Measurements from ENCODE around the gene QPRT.
A peak's percentile ranks its signal among the peaks of the same experiment; 100 is the strongest.
"Not testable (repeated sequence)": the region's sequence is repeated elsewhere in the genome, so short reads cannot be mapped to it uniquely, and the experiment has no call there.

Gene QPRT

DNA sequence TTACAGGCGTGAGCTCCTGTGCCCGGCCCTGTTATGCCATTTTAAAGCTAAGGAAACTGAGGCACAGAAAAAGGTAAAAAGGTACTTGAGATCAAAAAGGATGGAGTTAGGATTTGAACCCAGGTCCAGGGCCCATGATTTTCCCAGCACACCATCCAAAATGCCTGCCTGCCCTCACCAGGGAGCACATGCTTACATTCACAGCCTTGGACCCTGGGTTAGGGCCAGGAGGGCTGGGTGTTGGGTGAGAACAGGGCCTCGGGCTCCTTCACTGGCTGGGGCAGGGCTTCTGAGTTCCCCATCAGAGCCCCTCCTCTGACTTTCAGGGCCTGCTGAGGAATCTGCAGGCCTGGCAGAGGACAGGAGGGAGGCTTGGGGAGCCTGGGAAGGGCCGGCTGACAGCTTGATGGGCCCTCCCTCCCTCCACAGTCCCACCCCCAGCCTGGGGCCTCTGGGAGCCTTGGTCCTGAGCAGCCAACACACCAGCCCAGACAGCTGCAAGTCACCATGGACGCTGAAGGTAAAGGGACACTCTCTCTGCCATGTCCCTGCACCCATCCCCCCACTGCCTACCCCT is at the start of gene QPRT:
TSS of gene QPRT (plus strand) at position 490 of the 577 bp plus-strand sequence. CDS start at position 508, 18 bp downstream.
- DNase-seq (ENCODE audit: low spot score in 2 of 2) (no peak), ATAC-seq (replicated peaks; ENCODE audit: extremely low read depth, poor library complexity, severe bottlenecking) (no peak)
- Mint-ChIP-seq H3K27ac (ENCODE audit: low read depth) (peak within 1 kb of the TSS; percentile 0), H3K4me1 (peaks cover 23% of the 10 kb centered on the region), H3K36me3 (ENCODE audit: insufficient read depth) (peaks cover 2% of the 10 kb centered on the region), H3K27me3 (no peaks in the 10 kb centered on the region), H3K9me3 (no peaks in the 10 kb centered on the region), H3K4me3 (peak within 1 kb of the TSS; percentile 59)

DNA sequence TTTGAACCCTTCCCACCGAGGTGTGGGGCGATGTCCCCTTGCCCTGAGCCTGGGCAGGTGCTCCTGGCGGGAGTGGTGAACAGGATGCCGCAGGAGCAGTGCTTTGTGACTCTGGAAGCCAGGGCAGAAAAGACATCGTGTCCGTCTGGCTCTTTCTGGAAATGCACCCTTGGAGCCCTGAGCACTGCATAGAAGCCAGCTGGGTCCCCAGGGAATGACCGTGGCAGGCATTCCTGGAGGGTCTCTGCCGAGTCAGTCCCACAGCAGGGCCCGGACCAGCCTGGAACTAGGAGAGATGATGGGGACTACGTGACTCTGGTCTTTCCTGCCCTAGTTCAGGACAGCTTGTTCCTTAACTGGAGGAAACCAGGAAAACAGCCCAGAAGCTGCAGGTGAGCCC is 49.7 kb upstream of the QPRT start:
- H3K36me3 Mint-ChIP-seq (ENCODE audit: insufficient read depth); ATAC-seq (replicated peaks; ENCODE audit: extremely low read depth, poor library complexity, severe bottlenecking); H3K4me1 Mint-ChIP-seq; H3K27ac Mint-ChIP-seq (ENCODE audit: low read depth); H3K9me3 Mint-ChIP-seq; H3K4me3 Mint-ChIP-seq; DNase-seq (ENCODE audit: low spot score in 2 of 2); H3K27me3 Mint-ChIP-seq: not testable (repeated sequence)

DNA sequence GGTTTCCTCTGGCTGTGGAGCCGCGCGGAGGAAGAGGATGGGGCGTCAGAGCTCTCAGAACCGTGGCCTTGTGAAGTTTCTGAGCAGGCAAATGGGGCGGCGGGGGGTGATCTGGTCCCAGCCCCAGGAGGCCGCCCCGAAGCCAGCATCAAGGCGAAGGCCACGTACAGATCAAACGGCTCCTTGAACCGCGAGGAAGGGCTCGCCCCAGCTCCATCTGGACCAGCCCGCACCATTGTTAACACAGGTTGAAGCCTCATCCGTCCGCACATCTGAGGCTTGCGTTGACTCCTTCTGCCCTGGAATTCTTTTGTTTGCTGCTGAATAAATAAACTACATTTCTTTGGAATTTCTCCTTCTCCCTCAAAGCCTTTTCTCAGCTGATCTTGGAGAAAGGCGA is 47.3 kb upstream of the QPRT start:
- not testable (repeated sequence) for H3K27ac Mint-ChIP-seq (ENCODE audit: low read depth); H3K4me1 Mint-ChIP-seq; DNase-seq (ENCODE audit: low spot score in 2 of 2); ATAC-seq (replicated peaks; ENCODE audit: extremely low read depth, poor library complexity, severe bottlenecking); H3K27me3 Mint-ChIP-seq; H3K4me3 Mint-ChIP-seq; H3K36me3 Mint-ChIP-seq (ENCODE audit: insufficient read depth); H3K9me3 Mint-ChIP-seq

DNA sequence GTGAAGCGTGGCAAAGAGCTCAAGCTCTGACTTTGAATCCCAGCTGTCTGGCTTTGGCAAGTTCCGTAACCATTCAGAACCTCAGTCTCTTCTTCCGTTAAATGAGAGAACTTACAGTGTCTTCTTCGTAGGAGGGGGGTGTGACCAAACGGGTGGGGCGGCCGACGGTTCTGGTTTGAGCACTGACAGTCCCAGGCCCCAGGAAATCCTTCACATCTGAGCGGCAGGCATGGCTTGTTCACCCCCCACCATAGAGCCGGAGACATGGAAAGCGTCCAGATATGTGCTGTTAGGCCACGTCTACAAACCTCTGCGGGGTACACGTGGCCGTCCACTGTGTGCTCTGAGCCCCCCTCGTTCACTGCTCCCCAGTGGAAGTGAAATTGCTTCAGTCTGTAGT is 43.1 kb upstream of the QPRT start:
- H3K36me3 Mint-ChIP-seq (ENCODE audit: insufficient read depth); DNase-seq (ENCODE audit: low spot score in 2 of 2); H3K9me3 Mint-ChIP-seq; H3K27me3 Mint-ChIP-seq; H3K27ac Mint-ChIP-seq (ENCODE audit: low read depth); H3K4me3 Mint-ChIP-seq; ATAC-seq (replicated peaks; ENCODE audit: extremely low read depth, poor library complexity, severe bottlenecking); H3K4me1 Mint-ChIP-seq: not testable (repeated sequence)

DNA sequence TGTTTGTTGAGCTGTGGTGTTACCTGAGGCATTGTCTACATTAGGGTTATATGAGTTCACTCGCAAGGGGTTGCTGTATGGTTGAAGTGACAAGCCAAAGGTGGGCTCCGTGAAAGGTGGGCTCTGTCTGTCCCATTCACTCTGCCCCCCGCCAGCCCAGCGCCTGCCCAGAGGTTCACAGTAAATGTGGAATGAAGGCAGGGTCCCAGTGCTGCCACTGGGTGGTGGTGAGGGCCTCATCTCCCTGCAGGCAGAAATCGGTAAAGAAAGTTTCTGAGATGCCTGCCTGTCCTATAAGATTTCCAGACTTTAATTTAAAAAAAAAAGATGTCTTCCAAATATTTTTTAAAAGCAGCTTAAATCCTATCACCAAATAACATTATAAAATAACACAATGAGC is 42.6 kb upstream of the QPRT start:
- H3K27ac Mint-ChIP-seq (ENCODE audit: low read depth); H3K4me3 Mint-ChIP-seq; ATAC-seq (replicated peaks; ENCODE audit: extremely low read depth, poor library complexity, severe bottlenecking); DNase-seq (ENCODE audit: low spot score in 2 of 2); H3K36me3 Mint-ChIP-seq (ENCODE audit: insufficient read depth); H3K27me3 Mint-ChIP-seq; H3K9me3 Mint-ChIP-seq: not testable (repeated sequence)
- H3K4me1 Mint-ChIP-seq = peaks cover 13% of the 10 kb centered on the region

DNA sequence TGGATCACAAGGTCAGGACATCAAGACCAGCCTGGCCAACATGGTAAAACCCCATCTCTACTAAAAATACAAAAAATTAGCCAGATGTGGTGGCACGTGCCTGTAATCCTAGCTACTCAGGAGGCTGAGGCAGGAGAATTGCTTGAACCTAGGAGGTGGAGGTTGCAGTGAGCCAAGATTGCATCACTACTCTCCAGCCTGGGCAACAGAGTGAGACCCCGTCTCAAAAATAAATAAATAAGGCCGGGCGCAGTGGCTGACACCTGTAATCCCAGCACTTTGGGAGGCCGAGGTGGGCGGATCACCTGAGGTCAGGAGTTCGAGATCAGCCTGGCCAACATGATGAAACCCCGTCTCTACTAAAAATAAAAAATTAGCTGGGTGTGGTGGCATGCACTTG is 40.2 kb upstream of the QPRT start:
- H3K4me3 Mint-ChIP-seq; H3K36me3 Mint-ChIP-seq (ENCODE audit: insufficient read depth); DNase-seq (ENCODE audit: low spot score in 2 of 2); H3K27ac Mint-ChIP-seq (ENCODE audit: low read depth); H3K27me3 Mint-ChIP-seq; H3K9me3 Mint-ChIP-seq; ATAC-seq (replicated peaks; ENCODE audit: extremely low read depth, poor library complexity, severe bottlenecking): not testable (repeated sequence)
- peaks cover 19% of the 10 kb centered on the region for H3K4me1 Mint-ChIP-seq

DNA sequence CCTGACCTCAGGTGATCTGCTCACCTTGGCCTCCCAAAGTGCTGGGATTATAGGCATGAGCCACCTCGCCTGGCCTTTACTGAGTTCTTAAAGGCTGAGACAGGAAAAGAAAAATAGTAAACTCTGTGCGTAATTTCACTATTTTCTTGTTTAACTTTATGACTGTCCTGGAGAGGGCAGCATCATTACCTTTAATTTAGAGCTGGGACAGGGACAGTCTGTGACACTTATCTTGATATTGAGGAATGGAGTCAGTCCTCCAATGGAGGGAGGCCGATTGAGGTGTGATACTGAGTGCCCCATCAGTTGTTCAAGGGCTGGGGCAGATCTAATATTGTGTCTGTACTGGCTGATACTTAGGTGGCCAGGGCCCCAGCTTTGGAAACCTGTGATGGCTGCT is 37.4 kb upstream of the QPRT start:
- Mint-ChIP-seq H3K4me3 (peak overlapping the region; percentile 66), H3K36me3 (ENCODE audit: insufficient read depth) (peaks cover 7% of the 10 kb centered on the region), H3K27ac (ENCODE audit: low read depth) (peak overlapping the region; percentile 92), H3K4me1 (peaks cover 29% of the 10 kb centered on the region), H3K27me3 (no peaks in the 10 kb centered on the region), H3K9me3 (no peaks in the 10 kb centered on the region)
- no peak for DNase-seq (ENCODE audit: low spot score in 2 of 2)
- ATAC-seq (replicated peaks; ENCODE audit: extremely low read depth, poor library complexity, severe bottlenecking) = peak; percentile 40

DNA sequence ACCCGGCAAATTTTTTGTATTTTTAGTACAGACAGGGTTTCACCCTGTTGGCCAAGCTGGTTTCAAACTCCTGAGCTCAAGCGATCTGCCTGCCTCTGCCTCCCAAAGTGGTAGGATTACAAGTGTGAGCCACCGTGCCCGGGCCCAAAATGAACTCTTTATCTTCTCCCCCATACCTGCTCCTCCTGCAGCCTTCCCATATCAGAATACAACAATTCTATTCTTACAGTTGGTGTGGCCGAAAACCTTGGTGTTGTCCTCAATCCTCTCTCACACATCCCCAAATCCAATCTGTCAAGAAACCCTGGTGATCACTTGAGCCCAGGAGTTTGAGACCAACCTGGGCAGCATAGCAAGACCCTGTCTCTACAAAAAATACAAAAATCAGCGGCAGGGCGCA is 35.4 kb upstream of the QPRT start:
- no peak overlapping the region for H3K27ac Mint-ChIP-seq (ENCODE audit: low read depth)

DNA sequence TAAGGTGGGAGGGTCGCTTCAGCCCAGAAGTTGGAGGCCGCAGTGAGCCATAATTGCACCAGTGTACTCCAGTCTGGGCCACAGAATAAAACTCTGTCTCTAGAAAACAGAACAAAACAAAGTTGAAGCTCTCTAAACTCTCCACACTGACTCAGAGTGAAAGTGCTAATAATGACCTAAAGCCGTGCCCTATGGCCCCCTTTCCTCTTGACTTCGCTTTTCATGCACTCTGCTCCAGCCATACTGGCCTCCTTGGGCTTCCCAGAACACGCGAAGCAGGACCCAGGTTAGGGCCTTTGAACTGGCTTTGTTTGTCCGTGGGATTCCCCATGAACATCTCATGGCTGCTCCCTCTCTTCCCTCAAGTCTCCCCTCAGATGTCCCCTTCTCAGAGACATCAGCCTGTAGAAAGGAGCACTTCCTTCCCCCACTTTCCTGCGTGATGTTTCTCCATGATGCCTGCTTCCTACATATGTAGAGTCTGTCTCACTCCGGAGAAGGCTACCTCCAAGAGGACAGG is 34.6 kb upstream of the QPRT start:
- peaks cover 29% of the 10 kb centered on the region for H3K4me1 Mint-ChIP-seq
- no peak overlapping the region for H3K4me3 Mint-ChIP-seq
- peaks cover 7% of the 10 kb centered on the region for H3K36me3 Mint-ChIP-seq (ENCODE audit: insufficient read depth)
- H3K27ac Mint-ChIP-seq (ENCODE audit: low read depth) = no peak overlapping the region
- H3K27me3 Mint-ChIP-seq = no peaks in the 10 kb centered on the region
- ATAC-seq (replicated peaks; ENCODE audit: extremely low read depth, poor library complexity, severe bottlenecking) (no peak), DNase-seq (ENCODE audit: low spot score in 2 of 2) (no peak)
- no peaks in the 10 kb centered on the region for H3K9me3 Mint-ChIP-seq

More for the DNA sequence above, 35.4 kb upstream of the QPRT start:
- Mint-ChIP-seq H3K36me3 (ENCODE audit: insufficient read depth) (peaks cover 7% of the 10 kb centered on the region), H3K4me1 (peaks cover 29% of the 10 kb centered on the region), H3K9me3 (no peaks in the 10 kb centered on the region), H3K27me3 (no peaks in the 10 kb centered on the region), H3K4me3 (no peak overlapping the region)
- ATAC-seq (replicated peaks; ENCODE audit: extremely low read depth, poor library complexity, severe bottlenecking) = no peak
- no peak for DNase-seq (ENCODE audit: low spot score in 2 of 2)

DNA sequence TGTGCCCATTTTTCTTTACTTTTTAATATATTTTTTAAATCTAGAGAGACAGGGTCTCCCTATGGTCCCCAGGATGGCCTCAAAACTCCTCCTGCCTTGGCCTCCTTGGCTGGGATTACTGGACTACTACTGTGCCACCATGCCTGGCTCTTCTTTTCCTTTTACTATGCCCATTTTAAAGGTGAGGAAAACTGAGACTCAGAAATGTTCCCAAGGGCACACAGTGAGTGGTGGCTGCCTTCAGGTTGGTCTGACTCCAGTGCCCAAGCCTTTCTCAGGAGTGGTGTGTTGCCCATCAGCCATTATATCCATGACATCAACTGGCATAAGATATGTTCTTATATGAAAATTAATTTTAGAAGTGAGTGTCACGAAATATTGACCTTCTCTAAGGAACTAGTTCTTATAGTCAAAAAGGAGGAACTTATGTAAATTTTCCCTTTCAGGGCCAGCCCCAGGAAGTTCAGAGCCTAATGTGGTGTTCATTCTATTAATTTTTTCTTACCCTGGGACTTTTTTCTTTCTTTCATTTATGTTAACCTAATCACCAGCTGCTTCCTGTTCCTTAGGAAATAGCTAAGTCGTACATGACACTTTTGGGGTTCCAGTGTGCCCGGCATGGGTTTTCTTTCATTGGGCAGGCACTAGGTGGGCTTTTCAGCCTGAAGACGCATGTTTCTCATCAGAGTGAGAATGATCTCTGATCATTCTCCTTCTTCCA is 33.8 kb upstream of the QPRT start:
- no peak for ATAC-seq (replicated peaks; ENCODE audit: extremely low read depth, poor library complexity, severe bottlenecking)
- Mint-ChIP-seq H3K9me3 (no peaks in the 10 kb centered on the region), H3K4me1 (peaks cover 28% of the 10 kb centered on the region), H3K36me3 (ENCODE audit: insufficient read depth) (peaks cover 7% of the 10 kb centered on the region), H3K4me3 (no peak overlapping the region), H3K27me3 (no peaks in the 10 kb centered on the region), H3K27ac (ENCODE audit: low read depth) (peak overlapping the region; percentile 58)
- DNase-seq (ENCODE audit: low spot score in 2 of 2) = no peak

DNA sequence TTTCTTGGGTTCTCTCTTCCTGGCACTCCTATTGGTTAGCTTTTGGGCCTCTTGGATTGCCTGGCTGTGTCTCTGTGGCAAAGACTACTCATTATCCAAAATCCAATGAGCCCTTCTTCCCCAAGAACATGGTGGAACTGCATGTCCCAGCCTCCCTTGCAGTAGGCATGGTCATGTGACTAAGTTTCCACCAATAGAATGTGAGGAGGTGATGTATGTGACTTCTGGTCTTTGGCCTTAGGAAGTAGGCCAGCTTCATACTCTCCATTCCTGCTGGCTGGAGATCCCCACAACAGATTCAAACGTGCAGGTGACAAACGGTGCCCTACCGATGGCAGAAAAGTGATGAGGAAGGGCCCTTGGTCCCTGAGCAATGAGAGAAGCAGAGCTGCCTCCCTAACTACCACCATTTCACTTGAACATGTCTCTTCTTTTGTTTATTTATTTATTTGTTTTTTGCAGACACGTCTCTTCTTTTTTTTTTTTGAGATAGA is 33.2 kb upstream of the QPRT start:
- ATAC-seq (replicated peaks; ENCODE audit: extremely low read depth, poor library complexity, severe bottlenecking) = no peak
- Mint-ChIP-seq H3K27me3 (no peaks in the 10 kb centered on the region), H3K4me3 (no peak overlapping the region)

DNA sequence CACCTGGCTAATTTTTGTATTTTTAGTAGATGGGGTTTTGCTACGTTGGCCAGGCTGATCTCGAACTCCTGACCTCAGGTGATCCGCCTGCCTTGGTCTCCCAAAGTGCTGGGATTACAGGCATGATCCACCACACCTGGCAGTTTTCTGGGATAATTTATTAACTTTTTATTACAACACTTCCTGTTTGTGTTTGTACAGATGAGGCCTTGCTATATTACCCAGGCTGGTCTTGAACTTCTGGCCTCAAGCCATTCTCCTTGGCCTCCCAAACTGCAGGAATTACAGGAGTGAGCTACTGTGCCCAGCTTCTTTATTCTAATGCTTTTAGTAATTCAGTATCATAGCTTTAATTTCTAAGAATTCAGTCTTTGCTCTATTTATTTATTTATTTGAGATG is 32.0 kb upstream of the QPRT start:
- Mint-ChIP-seq H3K27ac (ENCODE audit: low read depth) (no peak overlapping the region), H3K4me3 (no peak overlapping the region), H3K27me3 (no peaks in the 10 kb centered on the region), H3K4me1 (peaks cover 10% of the 10 kb centered on the region), H3K9me3 (no peaks in the 10 kb centered on the region), H3K36me3 (ENCODE audit: insufficient read depth) (peaks cover 2% of the 10 kb centered on the region)
- ATAC-seq (replicated peaks; ENCODE audit: extremely low read depth, poor library complexity, severe bottlenecking) (no peak), DNase-seq (ENCODE audit: low spot score in 2 of 2) (no peak)

More for the DNA sequence above, 33.2 kb upstream of the QPRT start:
- Mint-ChIP-seq H3K4me1 (peaks cover 22% of the 10 kb centered on the region), H3K36me3 (ENCODE audit: insufficient read depth) (peaks cover 7% of the 10 kb centered on the region), H3K9me3 (no peaks in the 10 kb centered on the region), H3K27ac (ENCODE audit: low read depth) (no peak overlapping the region)
- no peak for DNase-seq (ENCODE audit: low spot score in 2 of 2)
